SU-DHL-6 (cell line): Measurements from ENCODE around the gene PBXIP1.

Source experiments
- H2AFZ ChIP-seq: fragments of 200-600 bp; sonication (generic); 2 replicates; pipeline ENCODE4 v1.6.1; 2014; ENCODE audit warnings: low read depth, mild to moderate bottlenecking, moderate library complexity, mixed read lengths, antibody characterized with exemption, low read length; ENCODE audit not compliant: severe bottlenecking
- H3F3A ChIP-seq: fragments of 200-600 bp; shearing (Covaris generic); 2 replicates; pipeline ENCODE4 v1.6.0; 2016; ENCODE audit warnings: antibody characterized with exemption, mild to moderate bottlenecking; ENCODE audit not compliant: insufficient read depth
- H3K27ac ChIP-seq: fragments of 200-600 bp; sonication (generic); 2 replicates; pipeline ENCODE4 v1.5.1; 2016; ENCODE audit warnings: low read depth, mild to moderate bottlenecking, low read length, moderate library complexity, mixed read lengths
- H3K27me3 ChIP-seq: fragments of 200-600 bp; sonication (generic), shearing (Covaris generic); 2 replicates; pipeline ENCODE4 v1.6.0; 2014; ENCODE audit warnings: mild to moderate bottlenecking, low read length
- H3K36me3 ChIP-seq: fragments of 200-600 bp; sonication (generic); 2 replicates; pipeline ENCODE4 v1.6.1; 2014; ENCODE audit warnings: mild to moderate bottlenecking, low read length, mixed read lengths
- H3K4me2 ChIP-seq: fragments of 300-600, 200-600 bp; shearing (Covaris generic), sonication (generic); 2 replicates; pipeline ENCODE4 v1.6.0; 2014; ENCODE audit warnings: low read length, low read depth, mild to moderate bottlenecking; ENCODE audit not compliant: poor library complexity, severe bottlenecking
- H3K4me3 ChIP-seq: fragments of 200-600 bp; sonication (generic); 2 replicates; pipeline ENCODE4 v1.5.1; 2014; ENCODE audit warnings: antibody characterized with exemption, low read length, mild to moderate bottlenecking, mixed read lengths; ENCODE audit not compliant: insufficient read depth, poor library complexity, severe bottlenecking
- H3K79me2 ChIP-seq: fragments of 200-600 bp; sonication (generic); 2 replicates; pipeline ENCODE4 v1.6.1; 2014; ENCODE audit warnings: mild to moderate bottlenecking, low read length, moderate library complexity; ENCODE audit not compliant: insufficient read depth
- H3K9ac ChIP-seq: fragments of 200-600 bp; sonication (generic); 2 replicates; pipeline ENCODE4 v1.7.0; 2014; ENCODE audit warnings: mild to moderate bottlenecking, low read length
- H3K9me2 ChIP-seq: fragments of 200-600 bp; sonication (generic); replicated peaks from 2 replicates; pipeline ENCODE4 v1.6.1; 2014; ENCODE audit warnings: low read length; ENCODE audit not compliant: insufficient read depth
- H3K9me3 ChIP-seq: fragments of 200-600 bp; sonication (generic); 2 replicates; pipeline ENCODE4 v1.6.1; 2014; ENCODE audit warnings: low read length, mixed read lengths; ENCODE audit not compliant: insufficient read depth
- H4K20me1 ChIP-seq: fragments of 200-600 bp; sonication (generic); 2 replicates; pipeline ENCODE4 v1.6.1; 2014; ENCODE audit warnings: low read depth, mild to moderate bottlenecking, antibody characterized with exemption, low read length, moderate library complexity, mixed read lengths
- EZH2phosphoT487 ChIP-seq: fragments of 200-600 bp; sonication (generic), shearing (Covaris generic); conservative IDR thresholded peaks from 2 replicates; pipeline ENCODE4 v1.6.1; 2018; ENCODE audit warnings: mild to moderate bottlenecking, antibody characterized with exemption, low read length, moderate library complexity, mixed read lengths
- TF ChIP-seq, protein P1 (sequence below): fragments of 200-600 bp; sonication (generic); IDR thresholded peaks from one replicate; pipeline ENCODE4 v1.5.1; 2017; ENCODE audit warnings: antibody characterized with exemption, mild to moderate bottlenecking, low read length, moderate library complexity; ENCODE audit not compliant: insufficient read depth, poor library complexity, severe bottlenecking

PBXIP1 gene

GRCh38 chr1:154969246-154969645, 13.3 kb upstream of the PBXIP1 start:
- Histone ChIP-seq H3K9me3 (no peaks in the 10 kb centered on the region), H3K4me2 (no peak overlapping the region), H3K79me2 (peaks cover 28% of the 10 kb centered on the region), H3K27me3 (no peaks in the 10 kb centered on the region), H4K20me1 (no peaks in the 10 kb centered on the region), H3K27ac (no peak overlapping the region), H3K9me2 (no peaks in the 10 kb centered on the region), H3K9ac (no peak overlapping the region), H2AFZ (no peak overlapping the region), H3F3A (peaks cover 16% of the 10 kb centered on the region; the same call in 1 of the 2 replicates), H3K4me3 (no peak overlapping the region), H3K36me3 (no peaks in the 10 kb centered on the region)
- TF ChIP-seq EZH2phosphoT487 = no peak
- TF ChIP-seq, protein P1, sequence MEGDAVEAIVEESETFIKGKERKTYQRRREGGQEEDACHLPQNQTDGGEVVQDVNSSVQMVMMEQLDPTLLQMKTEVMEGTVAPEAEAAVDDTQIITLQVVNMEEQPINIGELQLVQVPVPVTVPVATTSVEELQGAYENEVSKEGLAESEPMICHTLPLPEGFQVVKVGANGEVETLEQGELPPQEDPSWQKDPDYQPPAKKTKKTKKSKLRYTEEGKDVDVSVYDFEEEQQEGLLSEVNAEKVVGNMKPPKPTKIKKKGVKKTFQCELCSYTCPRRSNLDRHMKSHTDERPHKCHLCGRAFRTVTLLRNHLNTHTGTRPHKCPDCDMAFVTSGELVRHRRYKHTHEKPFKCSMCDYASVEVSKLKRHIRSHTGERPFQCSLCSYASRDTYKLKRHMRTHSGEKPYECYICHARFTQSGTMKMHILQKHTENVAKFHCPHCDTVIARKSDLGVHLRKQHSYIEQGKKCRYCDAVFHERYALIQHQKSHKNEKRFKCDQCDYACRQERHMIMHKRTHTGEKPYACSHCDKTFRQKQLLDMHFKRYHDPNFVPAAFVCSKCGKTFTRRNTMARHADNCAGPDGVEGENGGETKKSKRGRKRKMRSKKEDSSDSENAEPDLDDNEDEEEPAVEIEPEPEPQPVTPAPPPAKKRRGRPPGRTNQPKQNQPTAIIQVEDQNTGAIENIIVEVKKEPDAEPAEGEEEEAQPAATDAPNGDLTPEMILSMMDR = no peak

DNA sequence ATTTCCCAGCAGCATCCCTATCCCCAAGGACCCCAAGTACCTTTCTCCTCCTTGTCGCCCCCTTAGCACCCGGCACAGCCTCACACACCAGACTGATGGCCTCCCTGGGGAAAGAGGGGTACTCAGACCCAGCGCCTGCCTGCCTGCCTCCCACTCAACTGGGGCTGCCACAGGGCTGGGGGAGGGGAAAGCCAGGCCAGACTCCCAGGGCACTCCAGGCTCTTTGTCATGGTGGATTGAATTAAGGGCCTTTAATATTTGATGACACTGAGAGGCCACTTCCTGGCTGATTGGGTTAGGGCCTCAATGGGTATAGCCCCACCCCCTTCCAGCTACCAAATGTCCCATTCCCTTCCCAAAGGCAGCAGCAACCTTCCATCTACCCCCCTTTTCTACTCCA, 12.8 kb upstream of the PBXIP1 start:
- H3K4me3 ChIP-seq = no peak overlapping the region
- no peaks in the 10 kb centered on the region for H3K9me2 ChIP-seq
- H3K79me2 ChIP-seq = peaks cover 27% of the 10 kb centered on the region
- TF ChIP-seq EZH2phosphoT487 = no peak
- TF ChIP-seq, protein P1 = no peak
- no peak overlapping the region for H2AFZ ChIP-seq
- H3F3A ChIP-seq = peaks cover 20% of the 10 kb centered on the region; the same call in 1 of the 2 replicates
- no peak overlapping the region for H3K27ac ChIP-seq
- H3K9me3 ChIP-seq = no peaks in the 10 kb centered on the region
- no peak overlapping the region for H3K4me2 ChIP-seq
- H3K9ac ChIP-seq = no peak overlapping the region
- peaks cover 1% of the 10 kb centered on the region; the same call in 1 of the 2 replicates for H3K36me3 ChIP-seq
- H4K20me1 ChIP-seq = no peaks in the 10 kb centered on the region
- no peaks in the 10 kb centered on the region for H3K27me3 ChIP-seq

DNA sequence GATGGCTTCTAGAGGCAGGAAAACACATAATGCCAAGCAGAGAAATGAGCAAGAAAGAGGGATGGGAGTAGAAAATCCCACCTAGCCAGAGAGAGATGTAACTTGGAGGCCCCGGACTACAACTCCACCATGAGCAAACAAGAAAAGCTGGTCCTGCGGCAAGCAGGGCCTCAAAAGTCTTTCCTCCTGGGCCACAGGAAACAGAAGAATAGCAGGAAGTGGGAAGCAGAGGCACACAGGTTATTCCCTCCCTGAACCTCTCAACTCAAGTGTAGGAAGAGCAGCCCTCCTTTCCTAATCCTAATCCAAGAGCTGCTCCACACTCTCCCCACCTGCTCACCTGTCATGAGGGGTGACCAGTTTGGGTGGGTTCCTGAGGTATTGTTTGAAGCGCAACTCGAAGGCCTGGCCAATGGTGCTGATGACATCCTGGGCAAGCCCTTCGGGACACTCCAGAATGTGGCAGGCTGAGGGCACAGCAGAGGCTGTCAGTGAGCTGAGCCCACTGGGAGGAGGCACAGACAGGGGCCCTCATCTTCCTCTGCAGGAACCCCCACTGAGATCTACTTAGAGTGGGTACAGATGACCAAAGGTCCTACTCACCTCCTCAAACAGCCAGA, 11.5 kb upstream of the PBXIP1 start:
- Histone ChIP-seq H2AFZ (no peak overlapping the region), H3K4me2 (no peak overlapping the region), H3K9me2 (no peaks in the 10 kb centered on the region), H4K20me1 (no peaks in the 10 kb centered on the region), H3K79me2 (peaks cover 18% of the 10 kb centered on the region), H3K27ac (no peak overlapping the region), H3K27me3 (no peaks in the 10 kb centered on the region), H3K9me3 (no peaks in the 10 kb centered on the region), H3K9ac (no peak overlapping the region), H3K4me3 (no peak overlapping the region), H3K36me3 (peaks cover 3% of the 10 kb centered on the region; the same call in 1 of the 2 replicates), H3F3A (peaks cover 13% of the 10 kb centered on the region; the same call in 1 of the 2 replicates)
- TF ChIP-seq EZH2phosphoT487 = no peak
- TF ChIP-seq, protein P1 = no peak
